ACHN (cell line): ENCODE measurements around the gene PDLIM4.

Experiments
- DNase-seq: peaks from one replicate; pipeline ENCODE4 v3.0.0-alpha.2; 2015
- in situ Hi-C: cut with HindIII; loops from 2 replicates; pipeline ENCODE4 v1.10.0; 2017; ENCODE audit warnings: low sequenced_read_pairs, low pct_ligation_motif_present, low pct_unique_long_range_greater_than_20kb

The PDLIM4 gene

DNA sequence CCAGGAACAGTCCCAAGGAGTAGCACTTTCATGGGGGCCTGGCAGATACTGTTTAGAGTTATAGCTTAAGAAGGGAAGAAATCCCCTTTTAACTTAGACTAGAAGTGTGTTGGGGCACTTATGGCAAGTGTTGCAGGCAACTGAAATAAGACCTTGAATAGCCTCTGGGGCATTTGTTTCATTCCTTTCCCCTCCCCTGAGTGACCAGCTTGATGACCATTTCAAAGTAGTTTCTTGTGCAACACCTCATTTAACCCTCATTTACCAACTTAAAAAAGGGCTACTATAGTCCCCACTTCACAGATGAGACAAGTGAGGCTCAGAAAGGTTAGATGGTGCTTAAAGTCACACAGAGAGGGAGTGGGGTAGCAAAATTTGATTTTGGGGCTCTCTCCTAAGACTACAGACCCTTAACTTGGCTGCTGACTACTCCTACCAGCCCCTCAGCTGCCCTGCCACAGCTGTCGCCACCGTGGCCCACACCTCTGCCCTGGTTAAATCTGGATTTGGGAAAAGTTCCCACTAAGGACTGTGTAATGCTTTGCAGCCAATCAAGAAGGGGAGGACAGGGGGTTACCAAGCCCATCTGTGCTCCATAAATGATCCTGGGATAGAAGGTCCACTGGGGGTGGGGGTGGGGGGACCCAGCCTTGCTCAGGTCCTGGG lies 5.5 kb downstream of the PDLIM4 start:
- DNase-seq: no peak
- in situ Hi-C loops: no loop called here

DNA sequence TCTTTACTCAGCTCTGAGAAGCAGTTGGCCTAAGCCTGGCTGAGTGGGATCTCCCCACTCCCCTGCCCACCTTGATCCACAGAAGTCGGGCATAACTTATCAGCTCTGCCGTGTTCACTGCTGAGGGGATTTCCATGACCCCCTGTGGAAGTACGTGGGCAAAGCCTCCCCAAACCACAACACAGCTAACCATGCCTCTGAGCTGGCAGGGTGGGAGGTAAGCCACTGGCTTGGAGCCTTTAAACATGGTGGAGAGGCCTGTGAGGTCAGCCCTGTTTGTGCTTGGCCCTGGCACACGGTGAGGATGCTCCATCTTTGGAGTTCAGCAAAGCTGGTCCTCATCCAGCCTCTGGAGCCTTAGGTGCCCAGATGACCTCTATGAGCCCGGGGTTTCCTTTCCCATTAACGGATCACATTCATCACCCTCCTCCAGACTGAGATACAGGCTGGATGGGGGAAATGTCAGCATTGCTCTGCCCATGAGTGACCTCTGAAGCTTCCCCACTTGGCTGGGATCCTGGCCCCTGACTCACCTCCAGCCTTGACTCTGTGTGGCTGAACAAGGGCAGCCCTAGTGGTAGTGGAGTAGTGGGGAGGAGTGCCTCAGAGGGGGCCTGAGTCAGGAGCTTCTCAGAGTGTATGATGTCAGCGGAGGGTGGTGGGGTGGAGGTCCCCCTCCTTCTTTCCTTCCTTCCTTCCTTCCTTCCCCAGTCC lies 6.2 kb downstream of the PDLIM4 start:
- DNase-seq: peak; percentile 93
- in situ Hi-C loops: no loop called here

DNA sequence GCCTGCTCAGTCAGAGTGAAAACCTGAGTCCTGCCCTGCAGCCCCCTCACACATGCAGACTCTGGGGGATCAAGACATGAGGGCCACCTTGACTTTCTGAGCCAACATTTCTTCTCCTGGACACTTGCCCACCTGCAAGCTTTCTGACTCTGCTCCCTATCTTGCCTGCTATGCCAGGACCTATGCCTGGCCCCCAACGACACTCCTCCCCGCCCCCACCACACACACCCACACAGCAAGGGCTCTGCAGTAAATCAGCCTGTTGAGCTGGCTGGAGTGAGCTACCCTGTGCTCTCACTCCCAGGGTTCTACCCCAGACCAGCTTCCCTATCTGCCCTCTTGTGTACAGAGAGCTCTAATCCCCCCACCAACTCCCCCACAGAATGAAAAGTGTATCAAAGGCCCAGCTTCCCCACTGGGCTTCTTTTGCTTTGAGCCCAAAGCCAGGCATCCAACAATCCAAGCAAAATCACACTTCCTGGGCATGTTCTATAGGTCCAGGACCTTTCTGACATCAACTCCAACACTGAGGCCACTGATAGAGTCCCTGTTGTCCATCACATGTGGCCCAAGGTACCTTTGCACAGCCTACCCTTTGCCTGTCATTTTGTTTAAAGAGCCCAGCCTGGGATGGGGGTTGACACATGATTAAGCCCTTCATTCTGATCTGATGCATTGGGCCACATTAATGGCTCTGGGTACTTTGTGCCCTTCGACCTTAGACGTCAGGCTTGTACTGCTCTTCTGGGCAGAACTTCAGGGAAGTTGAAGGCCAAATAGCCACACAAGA lies 7.2 kb downstream of the PDLIM4 start:
- no peak for DNase-seq
- in situ Hi-C loops: no loop called here

DNA sequence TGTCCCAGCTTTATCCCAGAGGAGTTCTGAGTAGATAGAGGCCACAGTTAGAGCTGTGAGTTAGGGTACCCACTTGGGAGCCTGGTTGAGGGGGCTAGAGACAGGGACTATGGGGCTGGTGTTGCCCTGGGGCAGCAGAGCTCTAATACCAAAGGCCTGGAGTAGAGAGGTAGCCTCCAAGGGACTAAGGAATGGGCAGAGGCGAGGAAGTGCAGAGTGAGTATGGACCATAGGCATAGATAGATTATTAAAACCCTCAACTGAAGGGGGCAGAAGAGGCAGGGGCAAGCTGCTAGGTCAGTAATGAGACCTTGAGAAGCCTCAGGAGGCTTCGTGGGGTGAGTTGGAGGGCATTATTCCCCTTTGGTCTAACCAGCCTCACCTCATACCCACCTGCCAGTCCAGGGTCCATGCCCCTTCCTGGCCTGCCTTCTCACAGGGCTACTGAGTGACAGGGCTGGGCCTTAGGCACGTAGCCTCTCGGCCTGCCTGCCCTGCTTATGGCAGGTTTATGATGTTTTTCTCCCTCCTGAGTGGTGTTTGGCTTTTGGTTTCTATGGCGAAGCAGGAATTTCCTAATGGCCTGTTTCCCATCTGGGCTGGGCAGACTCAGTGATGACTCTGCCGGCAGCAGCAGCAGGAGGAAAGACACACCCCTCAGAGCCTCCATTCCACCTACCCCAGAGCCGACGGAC lies 8.0 kb downstream of the PDLIM4 start:
- peak; percentile 84 for DNase-seq
- in situ Hi-C loops: no loop called here

DNA sequence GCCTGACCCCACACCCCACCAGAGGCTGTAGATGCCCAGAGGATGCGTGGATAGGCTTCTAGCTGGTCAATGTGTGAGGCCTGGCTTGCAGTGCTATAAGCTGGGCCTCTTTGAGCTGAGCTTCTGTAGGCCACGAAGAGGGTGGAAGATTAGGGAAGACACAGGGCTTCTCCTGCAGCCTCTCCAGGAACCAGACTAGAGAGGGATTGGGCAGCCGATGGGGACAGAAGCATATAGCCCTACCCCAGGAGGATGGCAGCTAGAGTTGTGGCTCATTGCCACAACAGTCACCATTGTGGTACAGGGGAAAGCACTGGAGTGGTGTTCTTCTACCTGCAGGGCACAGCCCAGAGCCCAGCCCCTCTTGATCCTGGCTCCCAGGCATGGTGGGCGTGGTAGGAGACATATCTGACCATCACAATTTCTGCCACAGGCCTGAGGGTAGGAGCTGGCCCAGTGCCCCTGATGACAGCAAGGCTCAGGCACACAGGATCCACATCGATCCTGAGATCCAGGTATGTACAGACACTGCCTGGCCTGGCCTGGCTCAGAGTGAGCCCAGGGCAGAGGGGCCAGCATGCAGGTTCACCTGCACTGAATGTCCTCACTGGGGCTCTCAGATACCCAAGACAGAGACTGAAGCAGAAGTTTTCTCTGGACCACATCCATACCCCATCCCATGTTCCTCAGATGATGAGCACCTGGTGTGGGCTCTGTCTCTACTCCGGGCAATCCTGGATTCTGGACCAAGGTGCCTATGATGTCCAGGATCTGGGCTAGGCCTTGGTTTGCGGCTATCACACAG lies 8.7 kb downstream of the PDLIM4 start:
- in situ Hi-C loops: no loop called here
- no peak for DNase-seq

DNA sequence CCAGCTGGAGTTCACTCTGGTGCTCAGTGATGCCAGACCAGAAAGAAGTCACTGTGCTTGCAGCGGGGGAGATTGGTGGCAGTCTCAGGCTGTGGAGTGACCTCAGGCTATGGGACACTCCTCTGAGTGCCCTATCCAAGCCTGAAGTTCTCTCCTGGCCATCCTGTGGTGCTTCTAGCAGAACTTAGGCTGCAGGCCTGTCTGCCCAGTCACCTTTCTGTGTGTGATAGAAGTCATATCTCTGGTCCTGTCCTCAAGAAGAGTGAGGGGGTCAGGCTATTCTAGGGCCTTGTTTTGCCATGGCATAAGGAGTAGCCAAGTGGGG lies 9.3 kb downstream of the PDLIM4 start:
- in situ Hi-C loops: no loop called here
- no peak for DNase-seq

DNA sequence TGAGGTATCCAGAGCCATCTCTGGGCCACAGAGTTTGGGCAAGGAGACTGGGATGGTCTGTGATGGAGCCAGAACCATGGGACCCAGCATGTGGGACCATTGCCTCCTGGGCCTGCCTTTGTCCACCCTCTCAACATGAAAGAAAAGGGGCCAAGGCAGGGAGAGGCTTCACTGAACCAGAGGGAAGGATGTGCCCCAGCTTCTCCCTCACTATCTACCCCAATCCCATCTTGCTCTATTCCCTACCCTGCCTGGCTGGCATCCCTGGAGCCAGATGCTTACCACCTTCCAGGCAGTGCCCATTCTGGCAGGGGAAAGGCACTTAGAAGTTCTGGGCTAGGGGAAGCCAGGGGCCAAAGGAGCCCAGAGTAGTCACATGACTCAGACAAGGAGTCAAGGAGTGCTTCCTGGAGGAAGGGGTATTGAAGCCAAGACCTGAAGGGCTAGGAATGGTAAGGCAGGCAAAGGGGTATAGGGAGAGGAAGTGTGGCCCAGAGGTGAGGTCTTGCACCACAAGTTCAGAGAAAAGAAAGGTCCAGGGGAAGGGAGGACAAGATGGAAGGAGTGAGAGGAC lies 9.8 kb downstream of the PDLIM4 start:
- in situ Hi-C loops: no loop called here
- no peak for DNase-seq

DNA sequence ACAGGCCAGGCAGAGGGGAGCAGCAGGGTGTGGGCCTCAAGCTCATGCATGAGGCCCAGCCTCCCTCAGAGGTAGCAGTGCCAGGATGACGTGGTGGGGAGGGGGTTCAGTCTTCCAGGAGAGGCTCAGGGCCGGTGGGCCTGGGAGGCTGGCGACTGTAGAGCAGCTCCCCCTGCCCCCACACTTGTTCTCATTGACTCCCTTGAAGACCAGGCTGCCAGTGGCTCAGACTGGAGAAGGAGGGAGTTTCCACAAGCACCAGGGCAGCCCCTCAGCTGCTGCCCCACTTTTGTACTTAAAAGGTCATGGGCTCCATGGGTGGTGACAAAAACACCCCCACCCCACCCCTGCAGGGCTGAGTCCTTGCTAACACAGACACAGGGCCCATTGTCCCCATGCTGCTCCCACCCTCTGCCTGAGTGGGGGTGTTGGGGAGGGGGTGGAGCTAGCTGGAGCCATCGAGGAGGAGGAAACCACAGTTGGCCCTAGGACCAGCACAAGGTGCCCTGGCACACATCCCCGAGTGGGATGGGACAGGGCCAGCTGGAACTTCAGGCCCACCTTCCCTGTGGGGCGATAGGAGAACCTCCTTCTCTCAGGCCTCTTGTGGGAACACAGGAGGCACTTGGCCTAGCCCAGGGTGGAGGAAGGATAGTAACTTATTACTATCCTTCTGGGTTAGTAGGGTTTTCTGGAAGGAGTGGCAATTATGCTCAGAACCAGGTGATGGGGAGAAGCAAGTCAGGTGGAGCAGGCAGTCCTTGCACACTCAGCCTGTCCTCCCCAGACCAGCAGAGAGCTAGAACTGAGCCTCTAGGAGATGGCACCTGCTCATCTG lies 10.7 kb downstream of the PDLIM4 start:
- DNase-seq: no peak
- in situ Hi-C loops: no loop called here

DNA sequence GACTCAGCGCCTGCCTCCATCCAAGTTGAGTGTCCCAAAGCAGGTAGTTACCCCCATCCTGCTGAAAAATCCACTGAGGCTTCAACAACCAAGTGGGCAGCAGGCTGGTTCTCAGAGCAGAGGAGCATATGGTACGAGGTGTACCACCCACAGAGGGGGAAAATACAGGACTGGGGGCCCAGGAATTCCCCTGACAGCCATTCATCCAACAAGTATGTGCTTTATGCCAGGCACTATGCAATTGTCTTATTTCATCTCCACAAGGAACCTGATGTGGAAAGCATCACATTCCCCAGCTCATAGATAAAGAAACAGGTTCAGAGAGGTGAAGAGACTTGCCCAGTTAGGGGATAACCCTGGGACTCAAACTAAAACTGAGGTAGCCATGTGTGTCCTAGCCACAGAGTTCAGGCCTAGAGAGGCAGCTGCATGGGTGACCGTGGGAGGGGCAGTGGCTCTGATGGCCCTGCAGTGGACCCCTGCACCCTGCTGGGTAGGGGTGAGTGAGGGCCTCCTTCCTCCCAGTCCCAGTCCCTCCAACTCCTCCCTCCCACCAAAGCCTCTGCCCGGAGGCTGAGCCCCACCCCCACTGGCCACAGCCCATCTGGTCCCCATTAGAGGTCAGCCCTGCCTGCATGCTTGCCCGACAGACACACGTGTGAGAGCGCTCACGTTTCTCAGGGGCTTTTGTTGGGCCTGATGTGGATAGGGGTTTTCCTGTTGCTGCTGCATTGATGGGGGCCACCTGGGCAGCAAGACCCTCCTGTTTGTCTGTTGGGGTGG lies 11.5 kb downstream of the PDLIM4 start:
- DNase-seq: peak; percentile 27
- in situ Hi-C loops: no loop called here

DNA sequence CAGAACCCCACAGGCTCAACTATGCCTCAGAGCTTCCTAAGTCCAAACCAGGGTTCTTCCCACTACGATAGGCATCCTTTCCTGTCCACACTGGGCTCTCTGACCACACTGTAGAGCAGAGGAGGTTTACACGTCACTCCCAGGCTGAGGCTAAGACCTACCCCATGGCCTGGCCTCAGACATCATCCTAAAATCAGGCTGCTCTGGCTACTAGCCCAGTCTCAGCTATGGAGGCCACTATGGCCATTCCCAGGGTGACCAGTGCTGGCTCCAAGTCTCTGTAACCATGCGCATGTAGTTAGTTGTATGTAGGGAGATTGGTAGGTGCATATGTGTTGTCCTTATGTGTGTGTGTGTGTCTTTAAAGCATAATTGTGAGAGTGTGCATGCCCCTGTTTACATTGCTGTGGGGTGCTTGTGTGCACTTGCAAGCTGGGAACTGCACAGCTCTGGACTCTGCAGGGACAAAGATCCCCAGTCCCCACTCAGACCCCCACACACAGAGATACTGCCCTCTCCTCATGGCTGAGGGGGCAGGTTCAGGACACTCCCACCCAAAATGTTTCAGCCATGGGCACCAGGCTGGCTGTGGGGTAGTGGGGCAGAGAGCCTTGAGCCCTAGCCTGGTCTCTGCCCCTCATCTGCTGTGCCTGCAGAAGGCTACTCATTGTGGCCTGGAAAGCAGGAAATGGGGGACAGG lies 12.3 kb downstream of the PDLIM4 start:
- in situ Hi-C loops: no loop called here
- no peak for DNase-seq

DNA sequence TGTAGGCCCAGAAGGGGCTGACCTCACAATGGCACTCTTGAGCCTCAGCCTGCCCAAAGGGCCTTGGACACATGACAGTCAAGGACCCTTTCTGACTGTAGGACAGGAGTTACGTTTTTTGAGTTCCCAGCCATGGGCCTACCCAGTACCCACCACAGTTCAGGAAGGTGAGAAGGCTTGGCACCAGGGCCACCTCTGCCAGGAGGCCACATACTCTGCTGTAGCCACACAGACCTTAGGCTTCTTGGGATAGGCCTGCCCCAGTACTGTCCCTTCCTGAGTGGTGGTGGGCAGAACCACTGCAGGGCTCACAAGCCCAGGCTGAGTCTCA lies 12.8 kb downstream of the PDLIM4 start:
- no peak for DNase-seq
- in situ Hi-C loops: no loop called here

DNA sequence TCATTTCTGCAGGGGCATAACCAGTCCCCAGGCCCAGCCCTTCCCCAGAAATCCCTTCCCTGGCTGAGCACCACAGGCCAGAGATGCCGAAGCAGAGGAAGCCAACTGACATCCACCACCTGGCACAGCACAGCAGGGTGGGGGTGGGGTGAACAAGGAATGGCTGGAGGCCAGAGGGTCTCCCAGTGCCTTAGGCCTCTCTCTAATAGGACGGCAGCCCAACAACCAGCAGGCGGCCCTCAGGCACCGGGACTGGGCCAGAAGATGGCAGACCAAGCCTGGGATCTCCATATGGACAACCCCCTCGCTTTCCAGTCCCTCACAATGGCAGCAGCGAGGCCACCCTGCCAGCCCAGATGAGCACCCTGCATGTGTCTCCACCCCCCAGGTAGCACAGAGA lies 13.2 kb downstream of the PDLIM4 start:
- in situ Hi-C loops: no loop called here
- no peak for DNase-seq

DNA sequence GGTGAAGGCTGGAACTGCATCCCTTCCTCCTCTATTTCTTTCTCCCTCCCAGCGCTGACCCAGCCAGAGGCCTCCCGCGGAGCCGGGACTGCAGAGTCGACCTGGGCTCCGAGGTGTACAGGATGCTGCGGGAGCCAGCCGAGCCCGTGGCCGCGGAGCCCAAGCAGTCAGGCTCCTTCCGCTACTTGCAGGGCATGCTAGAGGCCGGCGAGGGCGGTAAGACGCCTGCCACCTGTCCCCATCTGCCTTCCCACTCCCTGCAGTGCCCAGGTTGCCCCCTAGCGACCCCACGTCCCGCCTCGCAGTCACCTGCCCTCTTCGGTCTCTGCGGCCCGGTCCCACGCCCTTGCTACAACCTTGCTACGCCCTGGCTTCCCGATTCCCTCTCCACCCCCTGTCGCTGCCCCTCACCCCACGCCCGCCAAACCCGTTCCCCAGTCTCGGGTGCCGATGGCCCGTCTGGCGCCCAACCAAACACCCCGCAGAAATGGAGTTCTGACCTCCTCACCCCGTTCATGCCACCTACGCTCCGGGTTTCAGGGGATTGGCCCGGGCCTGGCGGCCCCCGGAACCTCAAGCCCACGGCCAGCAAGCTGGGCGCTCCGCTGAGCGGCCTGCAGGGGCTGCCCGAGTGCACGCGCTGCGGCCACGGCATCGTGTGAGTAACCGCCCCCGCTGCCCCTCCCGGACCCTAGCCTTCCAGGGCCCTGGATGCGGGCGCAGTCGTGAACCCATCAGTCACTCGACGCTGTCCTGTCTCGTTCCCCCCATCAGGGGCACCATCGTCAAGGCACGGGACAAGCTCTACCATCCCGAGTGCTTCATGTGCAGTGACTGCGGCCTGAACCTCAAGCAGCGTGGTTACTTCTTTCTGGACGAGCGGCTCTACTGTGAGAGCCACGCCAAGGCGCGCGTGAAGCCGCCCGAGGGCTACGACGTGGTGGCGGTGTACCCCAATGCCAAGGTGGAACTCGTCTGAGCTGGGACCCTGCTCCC lies 14.1 kb downstream of the PDLIM4 start:
- in situ Hi-C loops: no loop called here

DNA sequence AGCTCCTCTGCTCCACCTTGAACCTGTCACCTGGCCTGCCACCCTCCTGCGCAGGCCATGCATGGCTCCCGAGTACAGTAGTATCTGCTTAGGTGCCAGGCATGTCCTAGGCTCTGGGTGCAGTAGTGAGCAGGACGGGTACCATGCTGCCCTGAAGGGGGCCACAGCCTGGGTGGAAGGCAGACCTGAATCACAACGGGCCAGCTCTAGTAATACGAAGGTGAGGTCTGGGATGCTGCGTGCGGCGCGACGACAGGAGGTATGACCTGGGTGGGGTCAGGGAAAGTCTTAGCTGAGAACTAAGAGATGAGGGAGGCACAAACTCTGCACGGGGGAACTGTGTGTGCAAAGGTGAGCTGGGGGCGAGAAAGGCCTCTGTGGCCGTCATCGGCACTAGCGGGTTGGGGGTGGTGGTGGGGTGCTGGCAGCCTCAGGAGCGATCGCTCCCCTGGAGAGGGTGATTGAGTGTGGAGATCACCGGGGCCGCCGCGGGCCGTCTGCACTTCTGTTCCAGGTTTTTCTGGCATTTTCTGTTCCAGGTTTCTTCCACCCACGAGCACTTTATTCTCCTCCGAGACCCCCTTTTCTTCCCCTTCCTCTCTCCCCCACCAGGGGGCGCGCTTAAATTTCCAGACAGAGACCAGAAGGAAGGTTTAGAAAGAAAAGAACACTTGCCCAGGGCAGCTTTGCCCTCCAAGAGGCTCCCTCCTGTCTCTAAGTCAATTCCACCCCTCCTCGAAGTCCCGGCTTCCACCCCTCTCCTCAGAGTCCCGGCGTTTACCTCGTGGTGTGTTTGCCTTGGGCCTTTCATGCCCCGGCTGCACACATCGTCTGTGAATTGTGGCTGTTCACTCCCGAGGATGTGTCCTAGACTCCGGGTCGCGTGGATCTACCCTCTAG lies 15.1 kb downstream of the PDLIM4 start:
- peak; percentile 43 for DNase-seq
- in situ Hi-C loops: no loop called here

More for the DNA sequence above, 14.1 kb downstream of the PDLIM4 start:
- DNase-seq: no peak
